Activated naive CD4-positive, alpha-beta T cell (primary cell): ENCODE results near the gene IDH3A.

Experiments used
- DNase-seq, 4 experiments: peaks; one replicate each; lab custom pipeline; 2025; lab: John Stamatoyannopoulos, UW

Gene IDH3A

DNA sequence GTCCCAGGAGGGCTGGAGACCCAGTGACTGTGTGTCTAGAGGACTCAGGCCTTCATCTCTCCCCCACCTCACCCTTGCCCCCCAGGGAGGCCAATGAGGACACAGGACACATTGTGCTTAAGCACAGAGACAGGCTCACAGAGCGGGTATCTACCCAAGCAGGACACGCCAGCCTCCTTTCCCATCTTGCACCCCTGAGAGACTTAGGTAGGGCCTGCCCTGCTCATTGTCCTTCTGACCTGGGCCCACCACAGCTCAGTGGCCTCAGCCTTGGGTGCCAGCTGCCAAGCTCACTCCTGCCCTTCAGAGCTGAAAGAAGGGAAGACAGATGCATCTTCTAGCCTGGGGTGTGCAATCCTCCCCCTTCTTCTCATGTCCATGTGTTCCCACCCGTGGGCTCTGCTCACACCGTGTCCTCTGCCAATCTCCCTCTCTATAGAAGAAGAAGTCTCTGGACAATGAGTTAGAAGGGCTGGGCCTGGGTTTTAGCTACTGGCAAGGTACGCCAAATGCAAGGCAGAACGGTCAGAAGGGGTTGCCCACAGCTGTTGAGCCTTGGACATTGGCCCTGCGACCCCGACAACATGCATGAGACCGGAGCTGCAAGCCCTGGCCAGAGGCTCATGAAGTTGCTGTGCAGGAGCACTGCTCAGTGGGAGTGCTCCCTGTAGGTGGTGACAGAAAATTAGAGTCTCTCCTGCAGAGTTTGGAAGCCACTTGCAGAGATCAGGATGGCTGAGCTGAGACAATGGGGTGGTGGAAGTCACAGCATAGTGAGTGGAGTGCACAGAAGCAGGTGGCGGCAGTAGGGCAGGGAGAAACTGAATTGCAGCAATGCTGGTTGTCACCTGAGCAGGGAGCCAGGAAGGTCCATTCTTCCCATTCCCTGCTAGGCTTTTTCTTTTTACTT lies 52.4 kb downstream of the IDH3A start:
- DNase-seq, result no peak

GRCh38 chr15:78203346-78204225 lies 54.4 kb downstream of the IDH3A start:
- DNase-seq, result no peak

DNA sequence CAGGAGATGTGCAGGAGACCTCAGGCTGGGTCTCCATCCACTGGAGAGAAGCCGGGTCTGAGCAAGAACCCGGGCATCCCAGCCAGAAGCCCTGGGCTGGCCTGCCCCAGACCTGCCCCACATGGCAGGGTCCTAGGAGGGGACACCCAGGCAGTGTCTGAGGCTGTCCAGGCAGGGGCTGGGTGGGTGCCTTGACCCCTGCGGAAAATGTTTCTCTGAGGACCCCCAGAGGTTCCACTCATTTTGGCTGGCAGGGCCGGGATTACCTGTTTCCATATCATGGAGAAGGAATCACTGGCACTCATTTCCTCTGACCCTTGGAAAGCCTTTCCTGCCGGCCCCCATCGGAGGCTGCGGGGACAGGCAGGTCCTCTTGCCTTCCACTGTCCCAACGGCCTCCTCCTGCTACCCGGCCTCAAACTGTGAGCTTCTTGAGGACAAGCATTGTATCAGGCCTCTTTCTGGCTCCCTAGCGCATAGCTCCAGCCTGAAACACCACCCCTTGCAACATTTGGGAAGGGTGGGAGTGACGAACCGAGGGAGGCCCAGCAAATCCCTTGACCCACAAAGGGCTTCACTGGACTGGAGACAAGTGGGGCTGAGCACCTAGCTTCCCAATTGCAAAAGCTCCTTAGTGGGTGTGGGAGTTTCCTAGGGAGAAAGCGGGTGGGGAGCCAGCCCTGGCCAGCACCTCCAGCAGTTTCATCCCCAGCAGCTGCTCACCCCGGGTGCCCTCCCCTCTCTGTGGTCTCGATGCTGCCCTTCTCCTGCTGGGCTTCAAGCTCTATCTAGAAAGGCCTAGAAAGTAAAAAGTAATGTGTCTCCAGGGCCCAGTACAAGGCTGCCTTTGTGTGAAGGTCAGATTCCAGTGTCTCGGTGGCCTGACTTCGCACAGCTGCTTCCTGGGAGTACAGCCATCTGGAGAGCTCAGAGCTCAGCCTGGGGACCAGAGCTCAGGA lies 55.5 kb downstream of the IDH3A start:
- no peak for DNase-seq

GRCh38 chr15:78205337-78205736 lies 56.2 kb downstream of the IDH3A start:
- no peak for DNase-seq

GRCh38 chr15:78205856-78206255 lies 56.7 kb downstream of the IDH3A start:
- no peak for DNase-seq

DNA sequence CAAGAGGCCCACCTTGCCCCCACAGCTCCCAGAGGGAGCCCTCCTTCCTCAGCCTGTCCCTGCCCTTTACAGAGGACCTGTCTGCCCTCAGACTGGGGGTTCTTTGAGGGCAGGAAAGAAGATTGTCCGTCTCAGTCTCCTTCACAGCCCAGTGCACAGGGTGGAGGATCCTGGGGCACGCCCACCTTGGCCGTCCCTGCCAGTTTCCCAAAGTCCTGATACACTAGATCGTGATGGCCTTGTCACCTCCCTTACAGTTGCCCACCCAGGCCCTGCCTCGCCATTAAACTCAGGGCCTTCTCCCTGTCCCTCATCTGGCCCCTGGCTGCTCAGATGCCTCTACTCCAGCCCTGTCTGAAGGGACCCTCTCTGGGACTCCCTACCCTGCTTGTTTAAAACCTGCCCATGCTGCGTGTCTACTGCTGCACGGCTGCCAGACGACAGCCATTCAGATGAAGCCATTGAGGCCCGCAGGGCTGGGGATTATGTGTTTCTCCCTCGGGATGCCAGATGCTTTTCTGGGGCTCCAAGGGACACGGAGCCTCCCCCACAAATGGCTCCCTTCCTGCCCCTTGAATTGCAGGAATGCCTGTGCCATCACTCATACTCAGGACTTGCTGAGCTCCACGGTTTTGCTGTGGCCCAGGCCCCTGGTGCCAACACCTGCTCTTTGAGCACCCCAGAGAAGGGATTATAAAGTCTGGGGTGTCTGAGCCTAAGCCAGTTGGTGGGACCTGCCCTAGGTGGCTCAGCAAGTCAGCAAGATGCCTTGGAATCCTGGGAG lies 57.4 kb downstream of the IDH3A start:
- DNase-seq, result no peak

- DNase-seq, result no peak
These were observed 57.9 kb downstream of the IDH3A start for GRCh38 chr15:78207110-78207458.

DNA sequence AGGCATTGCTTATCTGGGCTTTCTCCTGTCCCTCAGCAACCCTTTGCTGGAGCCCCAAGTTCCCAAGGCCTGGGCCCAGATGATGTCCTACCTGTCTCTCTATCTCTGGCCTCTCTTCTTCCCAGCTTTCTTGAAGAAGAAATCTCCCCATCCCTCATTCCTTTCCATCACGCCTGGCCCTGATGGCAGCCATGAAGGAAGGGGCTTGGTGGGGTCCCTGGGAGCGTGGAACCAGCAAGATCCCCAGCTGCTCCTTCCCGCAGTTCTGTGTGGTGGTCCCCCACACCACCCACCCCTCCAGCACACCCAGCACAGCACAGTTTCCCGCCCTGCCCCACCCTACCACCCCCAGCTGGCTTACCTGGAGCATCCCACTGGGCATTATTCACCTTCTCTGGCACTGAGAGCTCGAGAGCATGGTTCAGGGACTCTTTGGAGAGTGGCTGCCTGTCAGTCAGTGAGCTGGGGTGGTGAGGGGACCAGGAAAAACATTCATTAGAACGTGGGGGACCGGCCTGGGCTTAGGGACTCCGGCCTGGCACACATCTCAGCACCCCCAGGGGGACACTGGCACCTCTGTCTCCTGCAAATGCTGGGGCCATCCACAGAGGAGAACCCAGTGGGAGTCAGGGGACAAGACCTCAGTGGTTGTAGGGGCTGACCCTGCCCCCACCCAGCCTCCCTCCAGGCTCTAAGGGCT lies 58.6 kb downstream of the IDH3A start:
- no peak for DNase-seq

GRCh38 chr15:78208341-78208844 lies 59.2 kb downstream of the IDH3A start:
- DNase-seq, result no peak

DNA sequence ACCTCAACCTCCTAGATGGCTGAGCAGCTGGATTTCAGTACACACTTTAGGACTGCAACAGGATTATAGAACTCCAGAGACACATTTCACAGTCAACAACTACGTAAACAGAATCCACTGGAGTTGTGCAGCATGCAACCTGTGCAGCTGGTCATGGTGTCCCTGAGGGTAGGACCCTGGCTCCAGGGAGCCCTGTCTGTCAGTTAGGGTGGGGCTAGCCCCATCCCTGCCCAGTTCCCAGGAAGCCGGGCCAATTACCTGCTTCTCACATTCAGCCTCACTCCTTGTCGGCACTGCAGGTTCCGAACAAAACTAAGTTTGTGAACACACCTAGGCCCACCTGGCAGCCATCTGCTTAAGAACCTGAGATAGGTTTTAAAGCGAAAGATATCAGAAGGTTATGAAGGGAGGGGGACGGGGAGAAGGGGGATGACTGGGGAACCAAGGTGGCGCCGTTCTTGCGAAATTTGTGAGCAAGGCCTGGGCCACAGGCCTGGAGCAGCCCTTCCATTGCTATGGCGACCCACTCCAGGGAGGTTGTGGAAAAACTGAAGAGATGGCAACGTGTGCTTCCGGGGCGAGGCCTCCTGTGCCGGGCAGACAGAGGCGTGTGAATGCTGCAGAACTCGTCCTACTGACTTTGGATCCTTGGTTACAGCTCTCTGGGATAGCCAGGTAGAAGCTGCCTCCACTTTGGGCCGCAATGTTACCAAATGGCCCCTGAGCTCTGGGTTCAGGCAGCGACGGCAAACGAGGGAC lies 59.9 kb downstream of the IDH3A start:
- no peak for DNase-seq

DNA sequence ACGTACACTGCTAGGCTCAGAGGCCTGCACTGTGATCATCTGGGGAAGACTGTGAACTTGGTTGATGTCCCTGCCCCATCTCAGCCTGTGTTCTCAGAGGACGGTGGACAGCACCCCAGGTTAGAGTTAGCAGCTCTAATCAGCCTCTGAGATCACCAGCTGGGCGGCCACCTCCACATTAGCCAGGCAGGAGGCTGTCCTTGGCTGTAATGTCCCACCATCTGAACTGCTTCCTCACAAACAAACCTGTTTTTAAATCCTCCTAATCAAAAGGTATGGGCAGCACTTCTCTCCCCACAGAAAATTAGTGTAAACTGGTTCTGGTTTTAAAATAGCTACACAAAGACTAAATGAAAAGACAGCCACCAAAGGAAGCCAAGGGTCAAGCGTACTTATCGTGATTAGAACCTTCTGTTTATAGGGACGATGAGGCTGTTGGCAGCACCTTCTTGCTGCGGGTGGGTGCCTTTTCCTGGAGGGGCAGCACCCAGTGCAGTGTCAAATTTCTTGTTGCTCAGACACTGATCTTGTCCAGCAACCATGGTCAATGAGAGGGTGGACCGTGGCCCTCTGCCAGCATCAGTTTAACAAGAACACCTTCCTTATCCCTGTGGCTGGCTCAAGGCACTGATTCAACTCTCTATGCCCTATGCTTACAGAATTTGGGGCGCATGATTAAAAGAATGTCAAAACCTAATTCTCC lies 60.6 kb downstream of the IDH3A start:
- no peak for DNase-seq

- DNase-seq, result no peak
These were observed 61.2 kb downstream of the IDH3A start for GRCh38 chr15:78210349-78210717.

GRCh38 chr15:78211189-78211921 lies 62.2 kb downstream of the IDH3A start:
- DNase-seq, result no peak

DNA sequence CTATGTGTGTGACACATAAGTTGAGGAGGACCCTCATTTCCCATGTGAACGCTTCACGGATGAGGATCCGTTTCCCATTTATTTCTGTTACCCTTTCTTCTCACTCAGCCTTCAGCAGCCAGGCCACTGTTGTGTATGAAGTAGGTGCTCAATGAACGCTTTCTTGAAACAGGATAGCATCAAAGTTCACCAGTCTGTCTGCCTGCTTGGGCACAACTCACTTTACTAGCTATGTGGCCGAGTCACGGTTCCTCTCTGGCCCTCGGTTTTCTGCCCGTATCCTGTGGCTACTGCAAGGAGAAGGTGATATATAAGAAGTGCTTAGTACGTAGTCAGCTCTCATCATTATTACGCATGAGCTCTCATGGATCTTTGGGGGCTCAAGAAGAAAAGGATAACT lies 62.8 kb downstream of the IDH3A start:
- DNase-seq, result no peak

- no peak for DNase-seq
These were observed 63.6 kb downstream of the IDH3A start for GRCh38 chr15:78212546-78213424.

- no peak for DNase-seq
These were observed 64.2 kb downstream of the IDH3A start for GRCh38 chr15:78213425-78213750.

DNA sequence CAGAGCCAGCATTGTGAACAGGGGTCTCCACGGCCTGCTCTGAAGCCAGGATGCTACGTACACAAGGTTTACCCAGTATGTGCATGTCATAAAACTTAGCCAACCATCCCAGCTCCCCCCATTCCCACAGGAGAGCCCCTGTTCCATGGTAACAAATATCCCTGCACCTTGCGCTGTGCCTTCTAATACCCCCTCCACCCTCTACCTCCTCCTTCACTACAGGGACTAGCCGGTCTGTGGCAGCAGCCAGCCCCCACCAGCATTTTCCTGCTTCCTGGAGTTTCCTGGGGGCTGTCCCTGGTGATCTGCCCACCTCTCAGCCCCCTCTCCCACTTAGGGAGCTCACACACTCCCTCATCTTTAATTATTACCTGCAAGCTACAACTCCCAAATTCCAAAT lies 64.8 kb downstream of the IDH3A start:
- no peak for DNase-seq
